GM23338 (cell line): ENCODE results near the gene HOXD4. TPM values are rescaled to one million over a fixed set of nuclear protein-coding genes. Genes with fewer than 3 reads are reported as not detected.
A peak's percentile ranks its signal among the peaks of the same experiment; 100 is the strongest.

Experiments
- ATAC-seq: fragments of 200-7000 bp; cut with Tn5 transposase; 3 replicates; pipeline ENCODE4 v1.9.1; 2020
- DNase-seq: peaks from one replicate; pipeline ENCODE4 v3.0.0-alpha.2; 2015; ENCODE audit warnings: low spot score
- H2AFZ ChIP-seq: fragments of 200-600 bp; sonication (generic); 2 replicates; pipeline ENCODE4 v1.8.0; 2016; ENCODE audit warnings: antibody characterized with exemption, mild to moderate bottlenecking, moderate library complexity
- H3F3A ChIP-seq: fragments of 200-600 bp; sonication (generic); replicated peaks from 2 replicates; pipeline ENCODE4 v1.8.0; 2017; ENCODE audit warnings: antibody characterized with exemption, mixed run types, low read depth
- H3K27ac ChIP-seq: fragments of 200-600 bp; sonication (generic); 2 replicates; pipeline ENCODE4 v1.6.1; 2016; ENCODE audit warnings: low read depth
- H3K27me3 ChIP-seq: fragments of 200-600 bp; sonication (generic); 2 replicates; pipeline ENCODE4 v1.8.0; 2016; ENCODE audit warnings: mild to moderate bottlenecking, mixed run types, moderate library complexity; ENCODE audit not compliant: insufficient read depth
- H3K36me3 ChIP-seq: fragments of 200-600 bp; sonication (generic); 2 replicates; pipeline ENCODE4 v1.8.0; 2016; ENCODE audit warnings: mild to moderate bottlenecking; ENCODE audit not compliant: insufficient read depth
- H3K4me1 ChIP-seq: fragments of 200-600 bp; sonication (generic); 2 replicates; pipeline ENCODE4 v1.8.0; 2016; ENCODE audit warnings: mild to moderate bottlenecking, moderate library complexity; ENCODE audit not compliant: insufficient read depth
- H3K4me2 ChIP-seq: fragments of 200-600 bp; sonication (generic); 2 replicates; pipeline ENCODE4 v1.7.1; 2017; ENCODE audit warnings: mixed run types
- H3K4me3 ChIP-seq: fragments of 200-600 bp; sonication (generic); 2 replicates; pipeline ENCODE4 v1.6.1; 2016; ENCODE audit warnings: mixed run types
- H3K79me2 ChIP-seq: fragments of 200-600 bp; sonication (generic); replicated peaks from 2 replicates; pipeline ENCODE4 v1.8.0; 2017; ENCODE audit warnings: mild to moderate bottlenecking; ENCODE audit not compliant: insufficient read depth
- H3K9me2 ChIP-seq: fragments of 200-600 bp; sonication (generic); 2 replicates; pipeline ENCODE4 v1.8.0; 2017; ENCODE audit not compliant: insufficient read depth
- H4K20me1 ChIP-seq: fragments of 200-600 bp; sonication (generic); replicated peaks from 2 replicates; pipeline ENCODE4 v1.8.0; 2017; ENCODE audit warnings: mild to moderate bottlenecking; ENCODE audit not compliant: insufficient read depth
- H3K27ac Mint-ChIP-seq: 2 replicates; pipeline ENCODE4 v1.8.0; 2020; ENCODE audit warnings: inconsistent platforms, mild to moderate bottlenecking, moderate library complexity, mixed read lengths
- H3K27me3 Mint-ChIP-seq: 3 replicates; pipeline ENCODE4 v1.8.0; 2022; ENCODE audit warnings: low read depth, mild to moderate bottlenecking, moderate library complexity, mixed read lengths, inconsistent platforms; ENCODE audit not compliant: insufficient read depth, poor library complexity
- H3K36me3 Mint-ChIP-seq: 3 replicates; pipeline ENCODE4 v1.8.0; 2021; ENCODE audit warnings: low read depth, mild to moderate bottlenecking, inconsistent platforms, moderate library complexity, mixed read lengths
- H3K4me1 Mint-ChIP-seq: 3 replicates; pipeline ENCODE4 v1.8.0; 2020; ENCODE audit warnings: mild to moderate bottlenecking, inconsistent platforms, mixed read lengths
- H3K4me3 Mint-ChIP-seq: 3 replicates; pipeline ENCODE4 v1.8.0; 2021; ENCODE audit warnings: moderate library complexity, mild to moderate bottlenecking, inconsistent platforms, mixed read lengths
- H3K9me3 Mint-ChIP-seq: 3 replicates; pipeline ENCODE4 v1.8.0; 2020; ENCODE audit warnings: moderate library complexity, mild to moderate bottlenecking, inconsistent platforms, mixed read lengths
- CREB1 ChIP-seq: fragments of 250-450 bp; sonication (Bioruptor Pico); IDR thresholded peaks from 2 replicates; pipeline ENCODE4 v1.5.0; 2020; ENCODE audit warnings: low read depth, mild to moderate bottlenecking, moderate library complexity
- ETS1 ChIP-seq: IDR thresholded peaks from 2 replicates; pipeline ENCODE4 v1.6.1; 2016; ENCODE audit warnings: antibody characterized with exemption
- EZH2 ChIP-seq: fragments of 200-600 bp; sonication (generic); IDR thresholded peaks from one replicate; pipeline ENCODE4 v1.8.0; 2017; ENCODE audit warnings: antibody characterized with exemption, mild to moderate bottlenecking, low read depth; ENCODE audit not compliant: unreplicated experiment
- EZH2phosphoT487 ChIP-seq: fragments of 200-600 bp; sonication (generic); IDR thresholded peaks from one replicate; pipeline ENCODE4 v1.8.1; 2018; ENCODE audit warnings: antibody characterized with exemption; ENCODE audit not compliant: unreplicated experiment
- JUNB ChIP-seq: IDR thresholded peaks from one replicate; pipeline ENCODE4 v1.6.1; 2016; ENCODE audit warnings: antibody characterized with exemption; ENCODE audit not compliant: unreplicated experiment
- NANOG ChIP-seq: IDR thresholded peaks from 2 replicates; pipeline ENCODE4 v1.6.1; 2016; ENCODE audit warnings: antibody characterized with exemption, borderline replicate concordance
- POLR2AphosphoS5 ChIP-seq: IDR thresholded peaks from 2 replicates; pipeline ENCODE4 v1.6.1; 2016; ENCODE audit warnings: antibody characterized with exemption, low read depth
- ZNF114 ChIP-seq: fragments of 250-450 bp; sonication (Bioruptor Pico); IDR thresholded peaks from 2 replicates; pipeline ENCODE4 v1.5.0; 2020; ENCODE audit warnings: mild to moderate bottlenecking, moderate library complexity
- ZNF331 ChIP-seq: fragments of 250-450 bp; sonication (Bioruptor Pico); IDR thresholded peaks from 2 replicates; pipeline ENCODE4 v1.5.0; 2020; ENCODE audit warnings: low read depth, mild to moderate bottlenecking, moderate library complexity
- ZNF462 ChIP-seq: fragments of 250-450 bp; sonication (Bioruptor Pico); IDR thresholded peaks from 2 replicates; pipeline ENCODE4 v1.5.0; 2020; ENCODE audit warnings: mild to moderate bottlenecking, moderate library complexity
- polyA plus RNA-seq: library from polyadenylated mRNA; unstranded; fragments of >200 nt; fragmentation: Nextera tagmentation; extraction: Ambion mirVana; gene quantifications from 2 replicates; pipeline ENCODE4 v1.2.1, GENCODE V29; 2016
- total RNA-seq: library from RNA; depleted of rRNA; stranded (reverse); fragments of >200 nt; shearing (Covaris generic); gene quantifications from 2 replicates; pipeline ENCODE4 v1.2.3, GENCODE V29; 2014

Gene HOXD4
- total and polyA plus RNA-seq, 2 experiments from 2014 or later: not detected

DNA sequence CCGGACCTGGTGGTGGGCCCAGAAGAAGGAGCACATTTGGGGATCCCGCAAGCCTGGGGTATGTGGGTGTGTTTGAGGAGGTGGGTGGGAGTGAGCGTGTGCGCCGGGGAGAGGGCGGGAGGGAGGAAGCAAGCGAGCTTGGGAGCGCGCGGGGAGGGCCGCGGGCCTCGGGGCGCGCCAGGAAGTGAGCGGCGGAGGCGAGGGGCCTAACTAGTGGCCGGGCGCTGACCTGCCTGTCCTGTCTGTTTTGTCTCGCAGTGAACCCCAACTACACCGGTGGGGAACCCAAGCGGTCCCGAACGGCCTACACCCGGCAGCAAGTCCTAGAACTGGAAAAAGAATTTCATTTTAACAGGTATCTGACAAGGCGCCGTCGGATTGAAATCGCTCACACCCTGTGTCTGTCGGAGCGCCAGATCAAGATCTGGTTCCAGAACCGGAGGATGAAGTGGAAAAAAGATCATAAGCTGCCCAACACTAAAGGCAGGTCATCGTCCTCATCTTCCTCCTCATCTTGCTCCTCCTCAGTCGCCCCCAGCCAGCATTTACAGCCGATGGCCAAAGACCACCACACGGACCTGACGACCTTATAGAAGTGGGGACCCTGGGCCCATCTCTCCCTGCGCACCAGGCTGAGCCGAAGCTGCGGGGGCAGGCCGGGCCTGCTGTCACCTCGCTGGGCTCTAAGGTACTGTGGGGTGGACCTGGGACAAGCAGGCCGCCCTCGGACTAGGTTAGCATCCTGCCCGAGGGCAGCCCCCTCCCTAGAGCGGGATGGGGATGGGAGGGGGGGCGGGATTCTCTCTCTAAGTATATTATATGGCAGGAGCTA is 1.2 kb downstream of the HOXD4 start (continued):
- TF ChIP-seq CREB1 (CRISPR knock-in tag) (no peak), EZH2phosphoT487 (peak; percentile 93), EZH2 (peak; percentile 98)

DNA sequence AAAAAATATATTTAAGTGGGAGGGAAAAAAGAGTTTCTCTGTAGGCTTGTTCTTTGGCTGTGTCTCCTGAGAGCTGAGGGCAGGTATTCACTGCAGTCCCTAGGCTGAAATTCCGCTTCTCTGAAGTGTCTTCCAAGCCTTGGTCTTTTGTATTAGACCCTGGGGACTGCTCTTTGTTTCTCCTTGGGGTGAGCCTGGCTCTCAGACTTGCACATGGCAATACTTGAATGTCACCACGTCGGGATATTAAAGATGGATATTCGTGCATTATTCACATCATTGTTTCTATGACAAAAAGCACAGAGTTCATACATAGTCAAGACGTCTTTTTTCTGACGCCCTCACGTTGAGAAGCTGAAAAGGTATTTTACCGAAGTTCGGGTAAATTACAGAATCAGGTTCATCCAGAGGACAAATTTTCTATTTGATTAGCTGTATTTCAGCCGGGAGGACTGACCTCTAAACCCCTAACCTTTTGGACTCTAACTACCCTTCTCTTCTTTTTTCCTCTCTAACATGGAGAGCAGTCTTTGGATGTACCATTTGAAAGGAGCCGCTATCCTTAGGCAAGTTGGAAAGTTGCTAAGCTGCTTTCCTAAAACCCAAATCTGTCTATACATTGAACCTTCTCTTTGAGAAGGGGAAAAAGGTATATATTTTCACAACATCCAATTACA is 3.4 kb downstream of the HOXD4 start:
- no peak overlapping the region for H3K4me3 Mint-ChIP-seq
- H3K9me3 Mint-ChIP-seq: peaks cover 3% of the 10 kb centered on the region; the same call in 2 of the 3 replicates
- no peak overlapping the region for H3K27ac Mint-ChIP-seq
- H3K4me1 Mint-ChIP-seq: peaks cover 31% of the 10 kb centered on the region
- H3F3A ChIP-seq: peaks cover 30% of the 10 kb centered on the region
- no peaks in the 10 kb centered on the region for H3K36me3 Mint-ChIP-seq
- no peaks in the 10 kb centered on the region for H3K36me3 ChIP-seq
- H3K4me3 ChIP-seq: peak overlapping the region; percentile 1; the same call in 1 of the 2 replicates
- no peak overlapping the region for H2AFZ ChIP-seq
- no peaks in the 10 kb centered on the region for H3K79me2 ChIP-seq
- no peak overlapping the region for H3K27ac ChIP-seq
- peaks cover 98% of the 10 kb centered on the region for H3K27me3 Mint-ChIP-seq
- H3K9me2 ChIP-seq: no peaks in the 10 kb centered on the region
- peaks cover 47% of the 10 kb centered on the region for H4K20me1 ChIP-seq
- H3K4me2 ChIP-seq: peak overlapping the region; percentile 1; the same call in 1 of the 2 replicates
- H3K27me3 ChIP-seq: peaks cover 100% of the 10 kb centered on the region
- DNase-seq: peak; percentile 41
- peaks cover 41% of the 10 kb centered on the region for H3K4me1 ChIP-seq
- ATAC-seq: no peak
- peak; percentile 69 for TF ChIP-seq EZH2
- TF ChIP-seq ETS1: no peak
- TF ChIP-seq ZNF331 (CRISPR knock-in tag): no peak
- TF ChIP-seq JUNB: no peak
- TF ChIP-seq EZH2phosphoT487: no peak
- no peak for TF ChIP-seq ZNF462 (CRISPR knock-in tag)
- no peak for TF ChIP-seq POLR2AphosphoS5
- TF ChIP-seq ZNF114 (CRISPR knock-in tag): no peak
- no peak for TF ChIP-seq NANOG
